Activated naive CD8-positive, alpha-beta T cell treated with anti-CD3 and anti-CD28 coated beads, Interleukin-2, amount 10 ng/mL, durations not matched to agents 7 days and 5 days (primary cell): Measurements from ENCODE around the gene KIAA1671. TPM values are rescaled to one million over a fixed set of nuclear protein-coding genes. Genes with fewer than 3 reads are reported as not detected.
"Not testable (repeated sequence)": the region's sequence is repeated elsewhere in the genome, so short reads cannot be mapped to it uniquely, and the experiment has no call there.

Source experiments
- ATAC-seq: fragments of 150-1000 bp; cut with Tn5 transposase; one replicate; pipeline ENCODE4 v1.10.0; 2021; ENCODE audit warnings: low read depth, moderate library complexity
- POLR2A ChIA-PET: fragments of 350-600 bp; sonication (Branson Sonifier 250); formaldehyde crosslinking; loops from one replicate; lab custom pipeline; 2021; ENCODE audit warnings: antibody characterized with exemption; lab: Charles Lee
- DNase-seq: peaks from one replicate; pipeline ENCODE4 v3.0.0; 2021
- H3K27ac Mint-ChIP-seq: one replicate; pipeline ENCODE4 v1.8.0; 2022; ENCODE audit warnings: mild to moderate bottlenecking, mixed read lengths
- H3K27me3 Mint-ChIP-seq: one replicate; pipeline ENCODE4 v1.8.0; 2022; ENCODE audit warnings: mild to moderate bottlenecking, moderate library complexity, mixed read lengths
- H3K36me3 Mint-ChIP-seq: one replicate; pipeline ENCODE4 v1.8.0; 2021; ENCODE audit warnings: mild to moderate bottlenecking, mixed read lengths
- H3K4me1 Mint-ChIP-seq: one replicate; pipeline ENCODE4 v1.8.0; 2021; ENCODE audit warnings: mixed read lengths
- H3K4me3 Mint-ChIP-seq: one replicate; pipeline ENCODE4 v1.8.0; 2022; ENCODE audit warnings: mild to moderate bottlenecking, moderate library complexity, mixed read lengths
- H3K9me3 Mint-ChIP-seq: one replicate; pipeline ENCODE4 v1.8.0; 2021; ENCODE audit warnings: mixed read lengths
- total RNA-seq, 2 experiments: library from RNA; stranded (reverse); gene quantifications; one replicate each; pipeline ENCODE4 v1.2.3, GENCODE V29; 2021

Gene KIAA1671
- 10 to 100 TPM; 10.0 to 10.5 TPM for total RNA-seq

- DNase-seq (peak; percentile 95), ATAC-seq (peak; percentile 94)
- Mint-ChIP-seq H3K9me3 (no peaks in the 10 kb centered on the region), H3K27ac (no peak within 1 kb of the TSS), H3K4me1 (peaks cover 12% of the 10 kb centered on the region), H3K27me3 (peaks cover 59% of the 10 kb centered on the region), H3K4me3 (peak within 1 kb of the TSS; percentile 86), H3K36me3 (no peaks in the 10 kb centered on the region)
- POLR2A ChIA-PET: no interaction called here
Observed at GRCh38 chr22:24951942-24952836, at the start of gene KIAA1671. Gene KIAA1671 (plus strand): TSS chr22:24952716. CDS start chr22:25028000, 75,284 bp downstream.

DNA sequence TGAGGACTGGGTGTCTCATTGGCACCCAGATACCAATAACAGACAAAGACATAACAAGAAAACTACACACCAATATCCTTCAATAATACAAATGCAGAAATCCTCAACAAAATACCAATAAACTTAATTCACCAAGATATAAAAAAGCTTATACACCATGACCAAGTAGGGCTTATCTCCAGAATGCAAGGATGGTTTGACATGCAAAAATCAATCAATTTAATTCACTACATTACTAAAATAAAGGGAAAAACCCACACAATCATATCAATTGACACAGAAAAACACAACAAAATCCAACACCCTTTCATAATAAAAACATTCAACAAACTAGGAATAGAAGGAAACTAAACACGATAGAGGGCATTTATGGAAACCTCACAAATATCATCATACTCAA, 46.6 kb upstream of the KIAA1671 start:
- H3K27me3 Mint-ChIP-seq: peaks cover 2% of the 10 kb centered on the region
- ATAC-seq: no peak
- POLR2A ChIA-PET: no interaction called here

GRCh38 chr22:24907101-24907500, 45.4 kb upstream of the KIAA1671 start:
- not testable (repeated sequence) for H3K4me3 Mint-ChIP-seq

More for the DNA sequence above, 46.6 kb upstream of the KIAA1671 start:
- Mint-ChIP-seq H3K9me3 (peaks cover 16% of the 10 kb centered on the region), H3K4me3 (no peak overlapping the region), H3K4me1 (no peaks in the 10 kb centered on the region), H3K36me3 (no peaks in the 10 kb centered on the region), H3K27ac (no peak overlapping the region)
- DNase-seq: no peak

DNA sequence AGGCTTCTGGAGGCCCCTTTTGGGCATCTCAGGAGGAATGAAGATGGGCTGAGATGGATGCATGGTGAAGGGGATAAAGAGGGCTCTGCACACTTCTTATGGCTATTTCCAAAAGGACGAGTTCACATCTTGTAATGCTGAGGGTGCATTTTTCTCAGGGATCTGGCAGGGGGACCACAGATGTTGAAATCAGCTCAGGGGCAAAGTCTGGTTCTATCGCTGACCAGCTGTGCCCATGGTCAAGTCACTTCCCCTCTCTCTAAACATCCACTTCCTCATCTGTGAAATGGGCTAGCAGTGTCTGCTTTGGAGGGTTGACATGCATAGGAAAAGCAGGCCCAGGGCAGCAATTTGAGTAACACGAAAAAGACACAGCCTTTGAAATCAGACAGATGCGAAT, 32.5 kb upstream of the KIAA1671 start:
- no peak overlapping the region for H3K4me3 Mint-ChIP-seq
- ATAC-seq (no peak), DNase-seq (no peak)
- H3K27me3 Mint-ChIP-seq: no peaks in the 10 kb centered on the region
- POLR2A ChIA-PET: no interaction called here
- no peaks in the 10 kb centered on the region for H3K4me1 Mint-ChIP-seq
- H3K36me3 Mint-ChIP-seq: no peaks in the 10 kb centered on the region
- H3K9me3 Mint-ChIP-seq: no peaks in the 10 kb centered on the region
- H3K27ac Mint-ChIP-seq: no peak overlapping the region

More at GRCh38 chr22:24907101-24907500, 45.4 kb upstream of the KIAA1671 start:
- H3K36me3 Mint-ChIP-seq, POLR2A ChIA-PET, H3K27ac Mint-ChIP-seq, DNase-seq, H3K27me3 Mint-ChIP-seq, H3K4me1 Mint-ChIP-seq, ATAC-seq: not testable (repeated sequence)
- peaks cover 16% of the 10 kb centered on the region for H3K9me3 Mint-ChIP-seq

DNA sequence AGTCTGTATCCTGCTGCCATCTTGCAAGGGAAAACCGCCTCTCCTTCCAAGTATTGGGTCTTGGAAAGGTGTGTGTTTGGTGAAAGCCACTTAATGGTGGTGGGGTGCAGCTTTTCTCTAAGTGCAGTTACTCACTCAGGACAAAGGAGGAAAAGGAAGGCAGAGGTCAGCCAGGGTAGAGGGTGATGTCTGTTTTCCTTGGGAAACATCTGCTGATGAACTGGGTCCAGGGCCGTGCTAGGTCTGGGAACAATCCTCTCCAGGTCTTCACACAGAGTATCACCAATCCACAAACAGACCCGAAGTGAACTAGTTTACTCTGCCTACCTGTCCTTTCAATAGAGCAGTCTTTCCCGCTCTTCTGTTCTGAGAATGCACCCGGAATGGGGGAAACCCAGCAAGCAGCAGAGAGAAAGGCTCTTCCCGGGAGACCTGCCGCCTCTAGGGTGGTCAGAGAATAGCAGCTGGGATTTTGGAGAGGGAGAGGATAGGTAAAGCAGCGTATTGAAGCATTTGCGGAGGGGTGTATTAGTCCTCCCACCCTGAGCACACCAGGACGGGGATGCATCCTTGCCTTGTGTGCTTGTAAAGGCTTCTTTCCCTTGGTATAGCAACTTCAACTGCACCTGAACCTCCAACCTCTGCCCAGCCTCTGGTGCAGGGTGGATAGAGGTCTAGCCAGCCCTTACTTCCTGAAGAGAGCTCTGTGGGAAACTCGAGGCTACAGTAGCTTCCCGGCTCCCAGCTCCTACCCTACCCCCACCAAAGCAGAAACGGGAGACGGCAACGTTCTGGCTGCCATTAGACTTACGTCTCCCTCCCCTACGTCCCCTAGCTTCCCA, 26.7 kb upstream of the KIAA1671 start:
- Mint-ChIP-seq H3K9me3 (peaks cover 1% of the 10 kb centered on the region), H3K27me3 (peaks cover 3% of the 10 kb centered on the region), H3K4me3 (no peak overlapping the region), H3K27ac (no peak overlapping the region), H3K36me3 (no peaks in the 10 kb centered on the region), H3K4me1 (peaks cover 2% of the 10 kb centered on the region)
- DNase-seq (no peak), ATAC-seq (no peak)
- POLR2A ChIA-PET: interaction anchor here (0.5 kb wide), 1 partner anchor 38 kb away, joined by 3 read pairs; no protein-coding TSS in a partner anchor

DNA sequence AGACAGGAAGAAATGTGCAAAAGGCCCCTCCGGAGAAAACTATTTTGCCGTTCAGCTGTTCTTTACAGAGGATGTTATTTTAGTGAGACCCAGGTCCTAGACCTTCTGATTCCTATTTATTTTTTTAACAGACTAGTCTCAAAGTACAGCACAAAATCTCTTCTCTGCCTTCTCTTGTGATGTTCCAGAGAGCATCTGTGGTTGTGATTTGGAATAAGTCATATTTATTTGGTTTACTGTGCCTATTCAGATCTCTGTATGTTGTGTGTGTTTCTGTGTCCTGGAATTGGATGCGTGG, 26.1 kb upstream of the KIAA1671 start:
- POLR2A ChIA-PET: interaction anchor here (0.5 kb wide), 1 partner anchor 37 kb away, joined by 3 read pairs; no protein-coding TSS in a partner anchor
- Mint-ChIP-seq H3K4me1 (peaks cover 2% of the 10 kb centered on the region), H3K36me3 (no peaks in the 10 kb centered on the region), H3K27me3 (peaks cover 8% of the 10 kb centered on the region), H3K27ac (no peak overlapping the region), H3K9me3 (peaks cover 1% of the 10 kb centered on the region), H3K4me3 (no peak overlapping the region)
- ATAC-seq: no peak
- DNase-seq: no peak

GRCh38 chr22:24926849-24927579, 25.5 kb upstream of the KIAA1671 start:
- Mint-ChIP-seq H3K4me1 (peaks cover 2% of the 10 kb centered on the region), H3K36me3 (no peaks in the 10 kb centered on the region), H3K9me3 (peaks cover 1% of the 10 kb centered on the region), H3K27ac (no peak overlapping the region), H3K4me3 (no peak overlapping the region), H3K27me3 (peaks cover 15% of the 10 kb centered on the region)
- DNase-seq: no peak
- ATAC-seq: no peak
- POLR2A ChIA-PET: no interaction called here

DNA sequence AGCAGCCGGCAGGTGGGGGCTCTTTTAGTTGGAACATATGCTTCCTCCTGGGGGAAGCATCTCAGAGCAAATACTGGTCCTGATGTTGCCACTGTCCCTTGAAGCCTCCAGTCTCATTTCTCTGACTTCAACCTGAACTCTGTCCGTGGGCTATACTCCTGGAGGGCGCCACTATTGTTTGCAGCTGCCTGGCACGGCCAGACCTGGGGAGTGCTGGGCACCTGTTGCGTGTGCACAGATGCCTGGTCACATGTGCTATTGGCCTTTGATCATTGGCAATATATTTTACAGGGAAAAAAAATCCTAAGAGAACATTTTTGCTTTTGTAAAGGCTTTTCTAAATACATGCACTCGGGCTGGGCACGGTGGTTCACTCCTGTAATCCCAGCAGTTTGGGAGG, 24.2 kb upstream of the KIAA1671 start:
- Mint-ChIP-seq H3K9me3 (peaks cover 1% of the 10 kb centered on the region), H3K4me3 (no peak overlapping the region), H3K36me3 (no peaks in the 10 kb centered on the region), H3K4me1 (peaks cover 2% of the 10 kb centered on the region), H3K27ac (no peak overlapping the region), H3K27me3 (peaks cover 16% of the 10 kb centered on the region)
- POLR2A ChIA-PET: no interaction called here
- DNase-seq (no peak), ATAC-seq (no peak)

DNA sequence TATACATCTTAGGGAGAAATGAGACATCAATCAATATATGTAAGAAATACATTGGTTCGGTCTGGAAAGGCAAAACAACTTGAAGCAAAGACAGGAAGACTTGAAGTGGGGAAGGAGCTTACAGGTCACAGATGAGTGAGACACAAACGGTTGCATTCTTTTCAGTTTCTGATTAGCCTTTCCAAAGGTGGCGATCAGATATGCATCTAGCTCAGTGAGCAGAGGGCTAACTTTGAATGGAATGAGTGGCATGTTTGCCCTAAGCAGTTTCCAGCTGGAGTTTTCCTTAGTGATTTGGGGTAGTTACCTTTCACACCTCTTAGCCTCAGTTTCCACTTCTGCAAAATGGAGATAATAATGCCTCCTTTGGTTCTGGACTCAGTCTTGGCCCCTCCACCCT, 21.8 kb upstream of the KIAA1671 start:
- H3K4me1 Mint-ChIP-seq: peaks cover 2% of the 10 kb centered on the region
- POLR2A ChIA-PET: no interaction called here
- ATAC-seq: no peak
- H3K4me3 Mint-ChIP-seq: no peak overlapping the region
- no peaks in the 10 kb centered on the region for H3K36me3 Mint-ChIP-seq
- peaks cover 16% of the 10 kb centered on the region for H3K27me3 Mint-ChIP-seq
- no peak for DNase-seq
- H3K9me3 Mint-ChIP-seq: peaks cover 1% of the 10 kb centered on the region
- H3K27ac Mint-ChIP-seq: no peak overlapping the region

DNA sequence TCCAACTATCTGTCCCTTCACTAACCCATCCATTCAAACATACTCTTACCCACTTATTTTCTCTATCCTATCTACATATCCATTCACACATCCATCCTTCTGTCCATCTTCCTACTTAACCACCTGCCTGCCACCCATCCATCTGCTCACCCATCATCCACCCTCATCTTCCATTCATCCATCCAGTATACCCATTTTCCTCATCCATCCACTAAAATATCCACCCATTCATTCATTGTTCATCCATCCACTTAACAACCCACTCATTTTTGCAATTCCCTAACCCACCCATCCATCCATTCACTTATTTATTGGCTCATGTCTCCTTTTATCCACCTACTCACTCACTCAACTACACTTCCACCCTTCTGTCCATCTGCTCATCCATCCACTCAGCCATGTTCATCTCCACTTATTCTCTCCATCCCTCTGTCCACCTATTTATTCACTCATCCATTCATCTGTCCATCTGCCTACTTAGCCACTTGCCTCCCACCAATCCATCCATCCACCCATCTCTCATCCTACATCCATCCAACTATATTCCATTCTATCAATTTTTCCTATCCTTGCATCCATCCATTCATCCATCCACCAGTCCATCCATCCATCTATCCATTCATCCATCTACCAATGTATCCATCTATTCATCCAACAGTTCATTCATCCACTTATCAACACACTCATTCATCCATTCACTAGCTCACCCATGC, 16.6 kb upstream of the KIAA1671 start:
- H3K27me3 Mint-ChIP-seq: peaks cover 14% of the 10 kb centered on the region
- DNase-seq: no peak

GRCh38 chr22:24937114-24937513, 15.4 kb upstream of the KIAA1671 start:
- Mint-ChIP-seq H3K4me1 (no peaks in the 10 kb centered on the region), H3K36me3 (no peaks in the 10 kb centered on the region), H3K4me3 (no peak overlapping the region), H3K9me3 (no peaks in the 10 kb centered on the region), H3K27me3 (peaks cover 2% of the 10 kb centered on the region), H3K27ac (no peak overlapping the region)
- POLR2A ChIA-PET: no interaction called here
- ATAC-seq: no peak
- no peak for DNase-seq

More for the DNA sequence above, 16.6 kb upstream of the KIAA1671 start:
- Mint-ChIP-seq H3K9me3 (no peaks in the 10 kb centered on the region), H3K36me3 (no peaks in the 10 kb centered on the region), H3K4me1 (no peaks in the 10 kb centered on the region), H3K27ac (no peak overlapping the region), H3K4me3 (no peak overlapping the region)
- no peak for ATAC-seq
- POLR2A ChIA-PET: no interaction called here

- DNase-seq: peak; percentile 32
- POLR2A ChIA-PET: no interaction called here
- no peak overlapping the region for H3K27ac Mint-ChIP-seq
- H3K9me3 Mint-ChIP-seq: no peaks in the 10 kb centered on the region
- peaks cover 2% of the 10 kb centered on the region for H3K27me3 Mint-ChIP-seq
- ATAC-seq: peak; percentile 47
- no peaks in the 10 kb centered on the region for H3K36me3 Mint-ChIP-seq
- no peak overlapping the region for H3K4me3 Mint-ChIP-seq
- H3K4me1 Mint-ChIP-seq: no peaks in the 10 kb centered on the region
Observed at GRCh38 chr22:24938741-24939341, 13.7 kb upstream of the KIAA1671 start.
